Lower leg skin (tissue), 3 donors: ENCODE data around the gene POLR2E.

Experiments used
- CTCF ChIP-seq, 3 donors: fragments of 450-650 bp; IDR thresholded peaks; one replicate each; pipeline ENCODE4 v1.5.1; 2016; ENCODE audit warnings: antibody characterized with exemption in 3 of 3, mild to moderate bottlenecking in 3 of 3, moderate library complexity in 2 of 3
- POLR2A ChIP-seq, 2 donors: fragments of 450-650 bp; IDR thresholded peaks; one replicate each; pipeline ENCODE4 v1.6.1; 2016 to 2017; ENCODE audit warnings: antibody characterized with exemption in 2 of 2, mild to moderate bottlenecking in 1 of 2, moderate library complexity in 1 of 2

- TF ChIP-seq CTCF (IDR thresholded peaks at IDR 0.05) (no peak), POLR2A (IDR thresholded peaks at IDR 0.05) (no peak)
Measured at GRCh38 chr19:1123885-1124677, 28.9 kb upstream of the POLR2E start.
